Embryonic facial prominence (tissue), 1 donor: ENCODE measurements around the gene BARHL2.

ENCODE experiments used
- DNase-seq: peaks from one replicate; pipeline ENCODE4 v3.0.0-alpha.2; 2016; ENCODE audit errors: extremely low spot score

BARHL2 gene

DNA sequence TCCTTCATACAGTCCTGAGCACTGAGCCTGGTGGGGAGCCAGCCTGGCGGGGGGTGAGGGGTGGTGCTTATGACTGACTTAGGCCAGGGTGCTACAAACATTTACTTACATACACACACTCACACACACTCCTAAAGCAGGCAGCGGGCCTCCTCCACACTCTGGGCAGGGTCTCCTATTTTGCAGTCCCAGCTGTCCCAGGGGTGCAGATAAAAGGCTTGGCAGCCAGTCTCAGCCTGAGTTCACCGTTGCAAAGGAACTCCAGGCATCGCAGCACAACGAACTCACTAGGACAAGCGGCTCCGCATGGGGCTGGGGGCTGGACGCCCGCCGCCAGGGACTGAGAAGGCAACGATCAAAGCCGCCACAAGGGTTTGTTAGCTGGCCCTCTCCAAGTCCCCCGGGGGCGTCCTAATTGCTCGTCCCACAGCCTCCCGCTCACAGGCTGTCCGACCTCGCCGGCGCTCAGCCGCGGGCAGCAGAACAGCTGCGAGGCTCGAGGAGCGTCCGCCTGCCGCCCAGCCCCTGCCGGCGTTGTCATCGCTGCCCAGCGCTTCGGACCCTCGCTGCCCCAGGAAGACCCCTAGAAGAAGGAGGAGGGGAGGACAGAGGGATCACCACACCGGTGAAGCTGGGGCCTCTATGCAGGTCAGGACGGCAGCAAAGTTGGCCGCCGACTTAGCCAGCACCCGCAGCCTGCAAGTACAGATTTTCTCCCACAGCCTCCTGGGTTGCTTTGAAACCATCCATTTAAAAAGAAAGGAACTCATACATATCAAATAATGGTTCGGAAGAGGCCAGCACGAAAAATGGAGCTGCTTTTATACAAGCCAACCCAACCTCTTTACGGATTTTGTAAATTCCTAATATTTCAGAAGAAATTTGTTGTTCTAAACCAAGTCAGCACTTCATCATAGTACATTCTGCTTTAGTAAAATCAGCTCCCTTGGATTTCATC is 6.2 kb downstream of the BARHL2 start:
- no peak for DNase-seq

DNA sequence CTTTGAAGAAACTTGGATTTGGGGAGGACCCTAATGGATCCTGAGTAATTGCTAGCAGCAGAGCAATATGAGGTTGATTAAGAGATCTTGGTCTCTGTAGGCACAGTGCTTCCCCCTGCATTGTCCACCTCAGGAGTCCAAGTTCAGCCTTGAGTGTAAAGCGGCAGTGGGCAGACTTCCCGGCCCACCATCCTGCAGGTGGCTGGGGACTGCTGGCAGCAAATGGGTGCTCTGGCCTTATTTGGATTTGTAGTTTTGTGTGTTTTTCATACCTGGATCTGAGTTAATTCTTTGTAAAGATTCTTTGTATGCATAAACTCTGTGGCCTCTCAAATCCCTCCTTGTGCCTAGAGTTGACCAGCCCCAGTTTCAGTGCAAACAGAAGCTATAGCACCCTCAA is 7.6 kb downstream of the BARHL2 start:
- DNase-seq: no peak

DNA sequence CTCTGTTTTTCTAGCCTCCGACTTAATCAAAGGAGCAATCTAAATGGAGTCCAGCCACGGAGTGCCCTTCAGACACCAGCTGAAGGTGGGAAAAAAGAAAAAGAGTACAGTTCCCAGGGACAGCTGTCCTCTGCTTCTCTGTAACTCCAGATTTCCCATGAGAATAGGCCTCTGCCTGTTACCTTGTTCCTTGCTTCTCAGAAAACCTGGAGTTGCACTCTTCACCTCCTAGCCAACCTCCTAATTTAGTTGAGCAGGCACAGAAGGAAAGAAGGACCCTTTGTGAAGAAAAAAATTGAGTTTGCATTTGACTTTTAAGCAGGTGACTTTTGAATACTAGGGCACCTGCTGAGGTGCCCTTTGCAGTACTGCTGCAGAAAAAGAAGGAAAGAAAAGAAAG is 8.3 kb downstream of the BARHL2 start:
- no peak for DNase-seq

- no peak for DNase-seq
Observed at GRCh38 chr1:90708236-90708786, 8.8 kb downstream of the BARHL2 start.

DNA sequence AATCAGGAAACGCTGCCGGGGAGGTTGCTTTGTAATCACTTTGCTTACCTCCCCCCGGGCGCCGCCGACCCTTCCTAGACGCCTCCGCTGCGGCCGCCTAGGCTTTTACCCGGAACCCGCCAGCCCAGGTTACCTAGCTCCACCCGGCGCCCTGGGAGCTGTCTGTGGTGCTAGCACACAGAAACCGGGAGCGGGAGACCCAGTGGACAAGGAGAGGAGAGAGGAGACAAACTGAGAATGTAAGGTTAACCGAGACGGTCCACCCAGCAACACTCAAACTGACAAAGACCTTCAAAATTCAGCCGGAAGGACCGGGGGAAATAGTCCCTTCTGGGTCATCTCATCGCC is 9.8 kb downstream of the BARHL2 start:
- DNase-seq: no peak

DNA sequence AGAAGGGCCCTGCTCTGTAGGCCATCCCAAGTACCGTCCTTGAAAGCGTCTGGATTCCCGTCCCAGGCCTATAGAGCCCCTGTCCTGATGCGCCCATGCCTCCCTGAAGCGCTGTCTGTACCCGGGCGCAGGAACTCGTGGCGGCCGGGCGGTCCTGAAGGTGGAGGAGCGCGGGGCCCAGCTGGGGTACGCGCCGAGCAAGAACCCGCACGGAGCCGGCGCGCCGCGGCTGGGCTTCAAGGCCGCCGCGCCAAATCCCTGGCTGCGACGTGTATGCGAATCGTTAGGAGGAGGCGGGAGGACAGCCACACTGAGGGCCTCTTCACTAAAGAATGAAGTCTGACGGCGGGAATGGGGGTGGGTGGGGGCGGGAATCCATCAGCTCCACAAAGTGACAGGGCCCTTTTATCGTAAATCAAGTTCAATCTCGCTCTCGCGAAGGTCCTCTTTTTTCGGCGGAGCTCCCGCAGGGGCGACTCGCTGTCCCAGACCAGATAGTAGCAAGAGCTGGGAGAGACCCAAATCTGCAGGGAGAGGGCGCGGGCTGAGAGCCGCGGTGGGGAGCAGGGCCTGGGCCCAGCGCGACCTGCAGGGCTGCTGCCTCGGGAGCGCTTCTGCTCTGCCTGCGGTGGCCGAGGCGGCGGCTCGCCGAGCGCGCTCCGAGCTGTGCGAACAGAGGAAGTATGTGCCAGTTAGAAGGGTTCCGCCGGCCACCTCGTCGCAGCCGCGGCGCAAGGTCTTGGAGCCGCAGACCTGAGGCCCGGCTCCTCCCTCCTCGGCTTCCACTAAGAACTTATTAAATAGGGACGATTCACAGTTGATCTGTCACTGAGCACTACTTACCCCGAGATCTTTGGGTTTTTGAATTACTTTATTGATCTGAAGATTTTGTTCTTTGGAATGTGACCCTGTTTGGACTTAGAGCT is 10.4 kb downstream of the BARHL2 start:
- DNase-seq: no peak

GRCh38 chr1:90705956-90706355 is 11.1 kb downstream of the BARHL2 start:
- DNase-seq: no peak

GRCh38 chr1:90704817-90705216 is 12.3 kb downstream of the BARHL2 start:
- DNase-seq: no peak

DNA sequence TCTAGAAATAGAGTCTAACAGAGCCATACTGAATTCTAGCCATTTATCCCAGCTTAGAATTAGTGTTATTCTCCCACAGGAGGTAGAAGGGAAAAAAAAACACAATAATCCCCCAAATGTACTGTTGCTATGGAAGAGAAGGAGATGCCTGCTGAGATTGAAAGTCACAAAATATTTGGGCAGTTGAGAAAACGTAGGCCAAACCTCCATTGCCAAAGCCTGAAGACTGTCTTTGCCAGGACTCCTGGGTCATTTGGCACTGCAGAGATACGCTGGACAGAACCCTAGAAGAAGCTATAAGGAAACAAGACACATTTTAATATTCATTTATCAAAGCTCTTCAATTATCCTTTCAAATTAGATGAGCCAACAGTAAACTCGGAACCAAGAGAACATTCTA is 22.3 kb downstream of the BARHL2 start:
- DNase-seq: no peak

- DNase-seq: no peak
Observed at GRCh38 chr1:90687747-90688146, 29.4 kb downstream of the BARHL2 start.

DNA sequence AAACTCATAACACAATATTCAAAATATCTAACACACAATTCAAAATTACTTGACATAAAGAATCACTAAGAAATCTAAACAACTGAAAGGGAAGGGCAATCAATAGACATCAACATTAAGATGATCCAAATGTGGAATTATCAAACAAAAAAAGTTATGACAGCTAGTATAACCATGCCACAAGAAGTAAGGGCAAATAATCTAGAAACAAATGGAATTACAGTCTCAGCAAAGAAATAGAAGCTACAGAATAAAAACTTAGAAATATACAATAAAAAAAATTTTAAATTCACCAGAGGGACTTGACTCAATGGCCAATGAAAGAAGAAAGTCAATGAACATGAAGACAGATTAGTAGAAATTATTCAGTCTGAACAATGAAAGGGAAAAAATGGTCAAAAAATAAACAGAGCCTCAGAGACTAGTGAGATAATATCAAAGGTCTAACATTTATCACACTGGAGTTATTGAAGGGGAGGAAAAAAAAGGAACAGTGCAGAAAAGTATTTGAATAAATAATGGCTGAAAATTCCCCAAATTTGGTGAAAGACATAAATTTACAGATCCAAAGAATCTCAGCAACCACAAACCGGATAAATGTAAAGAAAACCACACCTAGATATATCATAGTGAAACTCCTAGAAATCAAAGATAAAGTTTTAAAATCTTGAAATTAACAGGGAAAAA is 41.8 kb downstream of the BARHL2 start:
- DNase-seq: no peak

DNA sequence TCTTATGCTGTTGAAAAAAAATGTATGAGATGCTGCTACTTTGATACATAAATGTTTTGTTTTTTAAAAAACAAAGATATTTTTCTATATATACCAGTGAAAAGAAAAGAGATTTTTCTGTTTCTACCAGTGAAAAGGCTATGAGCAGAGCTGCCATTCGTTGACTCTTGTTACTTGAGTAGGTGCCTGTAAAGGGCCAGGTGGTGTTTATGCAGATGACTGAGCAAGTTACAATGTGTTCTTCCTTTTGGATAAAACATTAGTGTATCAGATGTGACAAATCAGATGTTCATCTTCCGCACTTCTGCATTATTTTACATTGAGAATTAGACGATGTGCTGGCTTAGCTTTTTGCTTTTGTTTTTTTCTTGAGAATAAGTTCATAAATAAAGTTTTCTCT is 45.4 kb downstream of the BARHL2 start:
- DNase-seq: no peak

- no peak for DNase-seq
Observed at GRCh38 chr1:90671251-90671650, 45.9 kb downstream of the BARHL2 start.
